ENCODE data around the gene CDH20. TPM values are rescaled to one million over a fixed set of nuclear protein-coding genes. Genes with fewer than 3 reads are reported as not detected.

Gene CDH20
- total RNA-seq, 6 experiments from 2014 or later, result not detected

DNA sequence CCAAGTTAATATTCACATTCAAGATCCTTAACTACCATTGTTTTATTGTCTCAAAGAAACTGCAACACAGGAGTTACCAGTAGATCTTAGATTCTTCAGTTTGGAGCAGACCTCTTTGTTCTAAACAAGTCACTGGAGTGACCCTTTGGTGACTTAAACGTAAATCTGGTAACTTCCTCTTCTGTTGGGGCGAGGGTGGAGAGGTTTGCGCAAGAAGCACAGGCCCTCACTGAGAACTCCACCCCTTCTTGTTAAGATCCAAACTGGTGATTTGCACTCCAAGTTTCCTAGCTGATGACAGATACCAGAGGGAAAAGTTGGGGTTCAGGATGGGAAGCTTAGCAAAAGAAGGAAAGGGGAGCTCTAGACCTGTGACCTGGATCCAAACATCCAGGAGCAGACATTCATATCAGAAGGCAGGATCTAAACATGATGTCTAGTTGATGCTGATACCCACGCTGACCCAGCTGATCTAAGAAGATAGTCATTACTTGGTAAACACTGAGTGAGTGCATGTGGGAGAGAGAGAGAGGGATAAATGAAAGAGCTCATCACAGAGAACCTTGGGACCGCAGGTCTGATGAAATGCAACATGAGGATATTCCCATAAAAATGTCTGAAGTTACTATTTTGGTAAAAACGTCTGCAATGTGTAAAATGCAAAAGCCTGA, 256.0 kb downstream of the CDH20 start:
- Histone ChIP-seq H3K27me3 (no peaks in the 10 kb centered on the region), H3K27ac (no peak overlapping the region), H3K9me3 (no peaks in the 10 kb centered on the region), H3K36me3 (no peaks in the 10 kb centered on the region), H3K4me1 (peaks cover 0 to 9% (median 0%) of the 10 kb centered on the region in 4 donors), H3K4me3 (no peak overlapping the region)
- intact Hi-C loops (cut with DNase I), result no loop called here
- TF ChIP-seq, protein P1, sequence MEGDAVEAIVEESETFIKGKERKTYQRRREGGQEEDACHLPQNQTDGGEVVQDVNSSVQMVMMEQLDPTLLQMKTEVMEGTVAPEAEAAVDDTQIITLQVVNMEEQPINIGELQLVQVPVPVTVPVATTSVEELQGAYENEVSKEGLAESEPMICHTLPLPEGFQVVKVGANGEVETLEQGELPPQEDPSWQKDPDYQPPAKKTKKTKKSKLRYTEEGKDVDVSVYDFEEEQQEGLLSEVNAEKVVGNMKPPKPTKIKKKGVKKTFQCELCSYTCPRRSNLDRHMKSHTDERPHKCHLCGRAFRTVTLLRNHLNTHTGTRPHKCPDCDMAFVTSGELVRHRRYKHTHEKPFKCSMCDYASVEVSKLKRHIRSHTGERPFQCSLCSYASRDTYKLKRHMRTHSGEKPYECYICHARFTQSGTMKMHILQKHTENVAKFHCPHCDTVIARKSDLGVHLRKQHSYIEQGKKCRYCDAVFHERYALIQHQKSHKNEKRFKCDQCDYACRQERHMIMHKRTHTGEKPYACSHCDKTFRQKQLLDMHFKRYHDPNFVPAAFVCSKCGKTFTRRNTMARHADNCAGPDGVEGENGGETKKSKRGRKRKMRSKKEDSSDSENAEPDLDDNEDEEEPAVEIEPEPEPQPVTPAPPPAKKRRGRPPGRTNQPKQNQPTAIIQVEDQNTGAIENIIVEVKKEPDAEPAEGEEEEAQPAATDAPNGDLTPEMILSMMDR (IDR thresholded peaks at IDR 0.05), result no peak
- no peak for TF ChIP-seq POLR2A (IDR thresholded peaks at IDR 0.05)
- WGBS (ENCODE audit: insufficient coverage, low coverage, low lambda C conversion rate, missing lambda C conversion rate), result 59% methylated on average over 6 of the region's 6 CpGs
- DNase-seq, result no peak
- ATAC-seq, result peak in 2 of 4 donors; percentile 49 to 58

DNA sequence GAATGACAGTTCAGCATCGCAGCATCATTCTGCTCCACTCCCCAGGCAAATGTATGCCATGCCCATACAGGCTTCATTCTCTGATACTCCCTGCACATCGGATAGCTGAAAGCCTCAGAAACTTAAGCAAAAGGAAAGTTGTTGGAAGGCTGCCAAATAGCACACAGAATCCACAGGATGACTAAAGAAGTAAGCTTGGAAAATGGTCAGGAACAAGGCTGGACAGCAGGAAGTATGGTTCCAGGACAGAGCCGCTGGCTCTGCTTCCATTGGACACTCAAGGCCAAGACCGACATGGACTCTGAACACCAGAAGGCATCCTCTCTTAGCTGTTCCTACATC, 256.5 kb downstream of the CDH20 start:
- 50% methylated on average over 3 of the region's 4 CpGs for WGBS (ENCODE audit: insufficient coverage, low coverage, low lambda C conversion rate, missing lambda C conversion rate)
- no peaks in the 10 kb centered on the region for H3K27me3 ChIP-seq
- TF ChIP-seq, protein P1 (IDR thresholded peaks at IDR 0.05), result no peak
- TF ChIP-seq POLR2A (IDR thresholded peaks at IDR 0.05), result no peak
- ATAC-seq (no peak), DNase-seq (no peak)
- peaks cover 0 to 9% (median 0%) of the 10 kb centered on the region in 4 donors for H3K4me1 ChIP-seq
- no peaks in the 10 kb centered on the region for H3K9me3 ChIP-seq
- no peak overlapping the region for H3K4me3 ChIP-seq
- H3K36me3 ChIP-seq, result no peaks in the 10 kb centered on the region
- no peak overlapping the region for H3K27ac ChIP-seq
- intact Hi-C loops (cut with DNase I), result no loop called here

DNA sequence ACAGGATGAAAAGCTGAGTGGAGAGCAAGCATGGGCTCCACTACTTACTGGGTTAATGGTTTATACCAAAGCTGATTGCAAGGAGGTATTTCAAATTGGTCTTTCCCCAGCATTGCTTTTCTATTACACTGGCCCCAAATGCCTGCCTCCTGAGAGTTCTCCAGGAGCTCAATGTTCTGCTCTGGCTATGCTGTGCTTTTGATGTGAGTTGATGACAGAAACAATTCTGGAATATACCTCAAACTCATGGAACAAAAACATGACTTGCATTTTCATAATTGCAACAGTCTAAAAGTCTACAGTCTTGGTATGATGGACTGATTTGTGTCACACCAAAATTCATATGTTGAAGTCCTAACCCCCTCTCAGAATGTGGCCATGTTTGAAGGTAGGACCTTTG, 258.0 kb downstream of the CDH20 start:
- ATAC-seq, result no peak
- no peaks in the 10 kb centered on the region for H3K9me3 ChIP-seq

DNA sequence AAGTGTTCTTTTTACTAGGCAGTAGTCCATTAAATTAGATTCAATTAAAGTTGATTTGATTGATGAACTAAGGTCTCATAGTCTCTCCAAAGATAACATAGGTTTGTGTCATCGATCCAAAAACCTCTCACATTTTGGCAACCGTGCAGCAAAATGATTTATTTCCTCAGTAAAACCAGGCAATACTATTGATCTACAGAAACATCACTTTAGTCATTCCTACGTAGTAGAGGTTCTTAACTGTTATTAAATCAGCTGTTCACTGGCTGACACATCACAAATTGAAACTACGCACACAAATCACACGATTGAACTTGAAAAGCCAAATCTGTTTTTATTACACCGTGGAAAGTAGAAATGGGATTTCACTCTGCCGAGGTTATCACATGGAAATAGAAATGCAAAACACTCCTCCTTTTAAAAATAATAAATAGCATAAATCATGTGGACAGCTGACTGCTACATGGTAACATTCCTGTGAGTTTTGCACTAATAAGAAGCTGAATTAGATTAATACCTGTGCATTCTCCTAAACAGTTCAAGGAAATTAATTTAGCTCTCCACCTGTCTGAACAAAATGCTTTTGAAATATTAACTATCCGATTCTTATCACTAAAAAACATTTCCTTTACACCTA, 262.5 kb downstream of the CDH20 start:
- no peak overlapping the region for H3K4me3 ChIP-seq
- WGBS (ENCODE audit: insufficient coverage, low coverage, low lambda C conversion rate, missing lambda C conversion rate), result 61% methylated on average over 8 of the region's 8 CpGs
- DNase-seq (no peak), ATAC-seq (no peak)
- no peaks in the 10 kb centered on the region for H3K4me1 ChIP-seq
- H3K9me3 ChIP-seq, result no peaks in the 10 kb centered on the region
- H3K36me3 ChIP-seq, result no peaks in the 10 kb centered on the region
- TF ChIP-seq, protein P1 (IDR thresholded peaks at IDR 0.05), result no peak
- H3K27ac ChIP-seq, result no peak overlapping the region
- no peaks in the 10 kb centered on the region for H3K27me3 ChIP-seq
- intact Hi-C loops (cut with DNase I), result no loop called here

More for the DNA sequence above, 258.0 kb downstream of the CDH20 start:
- intact Hi-C loops (cut with DNase I), result no loop called here
- Histone ChIP-seq H3K36me3 (no peaks in the 10 kb centered on the region), H3K4me3 (no peak overlapping the region), H3K27me3 (no peaks in the 10 kb centered on the region), H3K4me1 (peaks cover 0 to 9% (median 0%) of the 10 kb centered on the region in 4 donors), H3K27ac (no peak overlapping the region)
- TF ChIP-seq POLR2A (IDR thresholded peaks at IDR 0.05), result no peak
- TF ChIP-seq, protein P1 (IDR thresholded peaks at IDR 0.05), result no peak
- DNase-seq, result no peak
